ENCODE data around the gene TEX19.

DNA sequence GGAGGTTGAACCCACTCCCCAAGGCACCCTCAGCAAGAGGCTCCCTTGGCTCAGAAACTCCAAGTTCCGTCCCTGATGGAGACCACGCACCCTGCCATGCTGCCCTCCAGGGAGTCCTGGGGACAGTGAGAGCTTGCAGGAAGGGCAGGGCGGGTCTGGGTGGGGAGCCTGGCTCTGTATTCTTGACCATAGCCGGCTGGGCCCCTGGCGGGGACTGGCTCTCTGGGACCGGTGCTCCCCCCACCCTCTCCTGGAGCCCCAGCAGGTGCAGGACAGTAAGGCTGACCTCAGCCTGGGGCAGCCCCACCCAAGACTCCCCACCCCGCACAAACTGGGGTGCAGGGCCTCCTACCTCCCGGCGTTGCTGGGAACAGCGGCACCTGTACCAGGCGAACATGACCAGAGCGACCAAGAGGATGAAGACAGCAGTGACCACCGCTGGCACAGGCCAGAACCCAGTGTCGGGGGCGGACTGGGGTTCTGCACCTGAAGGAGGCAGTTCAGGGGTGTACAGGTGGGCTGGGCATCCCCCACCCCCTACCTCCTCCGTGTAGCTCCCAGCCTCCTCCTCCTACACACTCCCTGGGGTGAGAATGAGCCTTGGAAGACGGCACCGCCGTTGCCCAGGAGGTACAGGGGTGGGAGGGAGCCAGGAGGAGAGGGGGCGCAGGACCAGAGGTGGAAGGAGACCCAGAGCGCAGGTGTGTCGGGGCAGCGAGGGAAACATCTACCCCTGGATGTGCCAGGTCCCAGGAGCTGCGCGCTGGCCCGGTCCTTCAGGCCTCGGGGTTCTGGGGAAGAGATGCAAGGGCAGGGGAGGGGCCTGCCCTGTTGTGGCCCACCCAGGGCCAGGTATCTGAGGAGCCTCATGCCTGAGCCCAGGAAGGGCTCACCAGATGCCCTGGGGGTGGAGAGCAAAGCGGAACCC lies 36.3 kb upstream of the TEX19 start:
- no peak for TF ChIP-seq POLR2A (IDR thresholded peaks at IDR 0.05)
- no peak for TF ChIP-seq CTCF (IDR thresholded peaks at IDR 0.05)
